Neural cell (in vitro differentiated cells): ENCODE measurements around the gene PABPN1L. TPM values are rescaled to one million over a fixed set of nuclear protein-coding genes. Genes with fewer than 3 reads are reported as not detected.

Source experiments
- H2AFZ ChIP-seq: fragments of 200-600, 300-800 bp; sonication (generic), shearing (Covaris generic); 2 replicates; pipeline ENCODE4 v1.6.0; 2014; ENCODE audit warnings: low read depth, mild to moderate bottlenecking, antibody characterized with exemption, low read length, moderate library complexity
- H3F3A ChIP-seq: fragments of 200-600 bp; shearing (Covaris generic); 2 replicates; pipeline ENCODE4 v1.6.1; 2016; ENCODE audit warnings: mild to moderate bottlenecking, moderate library complexity, mixed read lengths, antibody characterized with exemption, low read length; ENCODE audit not compliant: insufficient read depth, poor library complexity, severe bottlenecking
- H3K27ac ChIP-seq: fragments of 200-600, 300-800 bp; sonication (generic), shearing (Covaris generic); 2 replicates; pipeline ENCODE4 v1.5.1; 2014; ENCODE audit warnings: mild to moderate bottlenecking, low read length, moderate library complexity
- H3K27me3 ChIP-seq: fragments of 300-800, 200-600 bp; sonication (generic), shearing (Covaris generic); 2 replicates; pipeline ENCODE4 v1.6.0; 2014; ENCODE audit warnings: mild to moderate bottlenecking, low read depth, low read length, moderate library complexity; ENCODE audit not compliant: insufficient read depth
- H3K36me3 ChIP-seq: fragments of 300-800, 200-600 bp; sonication (generic), shearing (Covaris generic); 2 replicates; pipeline ENCODE4 v1.5.1; 2014; ENCODE audit warnings: mild to moderate bottlenecking, antibody characterized with exemption, low read length, moderate library complexity; ENCODE audit not compliant: insufficient read depth
- H3K4me2 ChIP-seq: fragments of 300-800, 200-600 bp; sonication (generic), shearing (Covaris generic); 2 replicates; pipeline ENCODE4 v1.6.0; 2014; ENCODE audit warnings: mild to moderate bottlenecking, low read length
- H3K4me3 ChIP-seq: fragments of 300-800, 200-600 bp; sonication (generic), shearing (Covaris generic); 2 replicates; pipeline ENCODE4 v1.5.1; 2014; ENCODE audit warnings: mild to moderate bottlenecking, low read length, moderate library complexity
- H3K79me2 ChIP-seq: fragments of 200-600 bp; shearing (Covaris generic); replicated peaks from 2 replicates; pipeline ENCODE4 v1.6.0; 2014; ENCODE audit warnings: mild to moderate bottlenecking, low read length, moderate library complexity; ENCODE audit not compliant: insufficient read depth
- H3K9ac ChIP-seq: fragments of 300-800, 200-600 bp; sonication (generic), shearing (Covaris generic); 2 replicates; pipeline ENCODE4 v1.6.1; 2016; ENCODE audit warnings: mild to moderate bottlenecking, low read length, mixed read lengths
- H3K9me2 ChIP-seq: fragments of 200-600 bp; shearing (Covaris generic); 2 replicates; pipeline ENCODE4 v1.6.1; 2016; ENCODE audit warnings: mild to moderate bottlenecking, low read length, mixed read lengths; ENCODE audit not compliant: insufficient read depth
- H3K9me3 ChIP-seq: fragments of 200-600, 300-800 bp; sonication (generic), shearing (Covaris generic); 2 replicates; pipeline ENCODE4 v1.6.1; 2016; ENCODE audit warnings: mild to moderate bottlenecking, mixed run types, low read length, moderate library complexity, mixed read lengths
- H4K20me1 ChIP-seq: fragments of 200-600 bp; shearing (Covaris generic); 2 replicates; pipeline ENCODE4 v1.6.1; 2016; ENCODE audit warnings: mild to moderate bottlenecking, mixed run types; ENCODE audit not compliant: insufficient read depth
- CTCF ChIP-seq: fragments of 450-650 bp; IDR thresholded peaks from 2 replicates; pipeline ENCODE4 v1.5.1; 2014; ENCODE audit warnings: antibody characterized with exemption, mild to moderate bottlenecking, moderate library complexity; ENCODE audit not compliant: poor library complexity, severe bottlenecking
- EP300 ChIP-seq: fragments of 450-650 bp; conservative IDR thresholded peaks from 2 replicates; pipeline ENCODE4 v1.6.1; 2014; ENCODE audit warnings: antibody characterized with exemption, mild to moderate bottlenecking, moderate library complexity; ENCODE audit not compliant: poor library complexity, severe bottlenecking
- EZH2 ChIP-seq: fragments of 200-600, 300-800 bp; shearing (Covaris generic), sonication (generic); IDR thresholded peaks from 2 replicates; pipeline ENCODE4 v1.6.1; 2014; ENCODE audit warnings: antibody characterized with exemption, low read length, borderline replicate concordance, mild to moderate bottlenecking; ENCODE audit not compliant: insufficient read depth, poor library complexity, severe bottlenecking
- MXI1 ChIP-seq: fragments of 450-650 bp; conservative IDR thresholded peaks from 2 replicates; pipeline ENCODE4 v1.6.1; 2014; ENCODE audit warnings: antibody characterized with exemption, mild to moderate bottlenecking; ENCODE audit not compliant: poor library complexity, severe bottlenecking
- POLR2AphosphoS5 ChIP-seq: IDR thresholded peaks from 2 replicates; pipeline ENCODE4 v1.6.1; 2012
- RAD21 ChIP-seq: fragments of 450-650 bp; conservative IDR thresholded peaks from 2 replicates; pipeline ENCODE4 v1.6.1; 2014; ENCODE audit warnings: antibody characterized with exemption, mild to moderate bottlenecking, moderate library complexity
- REST ChIP-seq: IDR thresholded peaks from 2 replicates; pipeline ENCODE4 v1.6.1; 2012; ENCODE audit warnings: borderline replicate concordance
- SMC3 ChIP-seq: fragments of 450-650 bp; conservative IDR thresholded peaks from 2 replicates; pipeline ENCODE4 v1.6.1; 2014; ENCODE audit warnings: antibody characterized with exemption, mild to moderate bottlenecking, moderate library complexity; ENCODE audit not compliant: poor library complexity
- TAF1 ChIP-seq: IDR thresholded peaks from 2 replicates; pipeline ENCODE4 v1.6.1; 2012; ENCODE audit warnings: low read depth
- polyA plus RNA-seq: library from polyadenylated mRNA; depleted of rRNA; stranded (reverse); fragments of >200 nt; gene quantifications from 2 replicates; pipeline ENCODE4 v1.2.3, GENCODE V29; 2014

The PABPN1L gene
- polyA plus RNA-seq, 1 donor from 2014 or later = 0.20 TPM

GRCh38 chr16:88835383-88835782 lies 31.1 kb downstream of the PABPN1L start:
- Histone ChIP-seq H4K20me1 (no peaks in the 10 kb centered on the region), H3K27ac (no peak overlapping the region), H3K4me3 (no peak overlapping the region), H3K9me2 (no peaks in the 10 kb centered on the region), H3K79me2 (no peaks in the 10 kb centered on the region), H3K9ac (no peak overlapping the region), H3F3A (no peaks in the 10 kb centered on the region), H2AFZ (no peak overlapping the region), H3K9me3 (no peaks in the 10 kb centered on the region), H3K4me2 (no peak overlapping the region), H3K36me3 (no peaks in the 10 kb centered on the region), H3K27me3 (no peaks in the 10 kb centered on the region)
- TF ChIP-seq TAF1 (no peak), RAD21 (no peak), POLR2AphosphoS5 (no peak), REST (no peak), SMC3 (no peak)

- Histone ChIP-seq H3K9me2 (no peaks in the 10 kb centered on the region), H3K4me3 (no peak overlapping the region), H3K9ac (no peak overlapping the region), H3K36me3 (no peaks in the 10 kb centered on the region), H3K27ac (no peak overlapping the region), H3K4me2 (no peak overlapping the region), H3F3A (no peaks in the 10 kb centered on the region), H2AFZ (no peak overlapping the region), H3K79me2 (no peaks in the 10 kb centered on the region), H4K20me1 (no peaks in the 10 kb centered on the region), H3K9me3 (no peaks in the 10 kb centered on the region), H3K27me3 (no peaks in the 10 kb centered on the region)
- no peak for TF ChIP-seq REST
- TF ChIP-seq EP300 = no peak
- no peak for TF ChIP-seq TAF1
- no peak for TF ChIP-seq RAD21
- no peak for TF ChIP-seq EZH2
- TF ChIP-seq POLR2AphosphoS5 = no peak
- no peak for TF ChIP-seq MXI1
- no peak for TF ChIP-seq CTCF
- no peak for TF ChIP-seq SMC3
Measured at GRCh38 chr16:88834670-88835069, 31.8 kb downstream of the PABPN1L start.
